ENCODE results near the gene FAM89B.

- TF ChIP-seq CTCF (IDR thresholded peaks at IDR 0.05; ENCODE audit: borderline replicate concordance, extremely low read depth, low read length, poor library complexity, severe bottlenecking) (no peak), EZH2 (IDR thresholded peaks at IDR 0.05; ENCODE audit: borderline replicate concordance, low read depth, low read length, severe bottlenecking) (no peak)
These were observed 33.2 kb upstream of the FAM89B start for GRCh38 chr11:65538915-65539743.

All from DND-41 (cell line).